ENCODE measurements around the gene CELA3A. TPM values are rescaled to one million over a fixed set of nuclear protein-coding genes. Genes with fewer than 3 reads are reported as not detected.
A peak's percentile ranks its signal among the peaks of the same experiment; 100 is the strongest.
"Not testable (repeated sequence)": the region's sequence is repeated elsewhere in the genome, so short reads cannot be mapped to it uniquely, and the experiment has no call there.

The CELA3A gene
- total RNA-seq, 2 donors from 2014 or later = not detected

DNA sequence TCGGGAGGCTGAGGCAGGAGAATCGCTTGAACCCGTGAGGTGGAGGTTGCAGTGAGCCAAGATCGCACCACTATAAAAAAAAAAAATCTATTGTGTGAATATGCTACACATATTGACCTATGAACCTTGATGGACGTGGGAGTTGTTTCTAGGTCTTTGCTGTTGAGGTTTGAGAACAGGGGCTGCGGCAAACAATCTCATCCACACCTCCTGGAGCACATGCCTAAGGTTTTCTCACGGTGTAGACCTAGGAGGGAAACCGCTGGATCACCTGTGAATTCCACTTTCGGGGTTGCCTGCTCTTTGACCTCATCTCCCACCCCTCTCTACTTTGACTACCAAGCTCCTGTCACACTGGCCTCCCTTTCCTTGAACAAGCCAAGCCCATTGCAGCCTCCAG is 26.2 kb upstream of the CELA3A start:
- not testable (repeated sequence) for DNase-seq (ENCODE audit: low spot score in 2 of 2); H3K27ac Mint-ChIP-seq; H3K36me3 Mint-ChIP-seq; ATAC-seq; H3K9me3 Mint-ChIP-seq

DNA sequence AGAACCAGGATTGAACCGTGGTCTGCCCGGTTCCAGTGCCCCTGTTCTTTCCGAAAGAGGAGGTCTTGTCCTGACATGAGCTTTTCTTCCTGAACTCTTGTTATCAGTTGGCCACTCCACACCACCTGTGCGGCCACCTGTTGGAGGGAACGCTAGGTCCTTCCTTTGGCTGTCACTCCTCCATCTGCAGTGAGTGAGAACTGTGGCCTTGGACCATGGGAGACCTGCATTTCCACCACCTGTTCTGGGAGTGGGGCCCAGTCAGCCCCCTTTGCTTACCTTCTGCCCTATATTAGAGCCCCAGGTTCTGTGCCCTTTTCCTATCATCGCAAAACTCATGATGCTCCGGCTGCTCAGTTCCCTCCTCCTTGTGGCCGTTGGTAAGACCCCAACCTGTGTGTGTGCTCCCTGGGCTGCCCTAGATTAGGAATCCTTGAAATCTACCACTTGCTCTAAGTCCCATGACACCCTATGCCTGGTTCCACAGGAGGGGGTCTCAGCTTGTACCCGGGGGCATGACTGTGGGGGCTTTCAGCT is 24.7 kb upstream of the CELA3A start, which contains the start of gene CELA3B:
CELA3B (plus strand) TSS at position 320 of the 537 bp plus-strand sequence; CDS start at position 338, 18 bp downstream.
- not testable (repeated sequence) for H3K36me3 Mint-ChIP-seq; ATAC-seq; H3K9me3 Mint-ChIP-seq; H3K27ac Mint-ChIP-seq; DNase-seq (ENCODE audit: low spot score in 2 of 2)

DNA sequence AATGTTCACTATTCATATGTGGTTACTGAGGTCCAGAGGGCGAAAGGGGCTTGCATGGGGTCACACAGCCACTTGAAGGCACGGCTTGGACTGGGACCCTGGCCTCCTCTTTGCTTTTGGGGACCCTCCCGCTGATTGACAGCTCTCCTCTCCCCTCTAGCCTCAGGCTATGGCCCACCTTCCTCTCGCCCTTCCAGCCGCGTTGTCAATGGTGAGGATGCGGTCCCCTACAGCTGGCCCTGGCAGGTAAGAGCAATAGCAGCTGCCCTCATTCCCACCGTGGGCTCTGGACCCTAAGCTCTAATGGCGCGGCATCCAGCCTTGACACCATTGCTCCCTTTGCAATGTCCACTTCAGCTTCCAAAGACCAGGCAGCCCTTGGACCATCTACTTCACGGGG is 23.2 kb upstream of the CELA3A start:
- not testable (repeated sequence) for H3K27ac Mint-ChIP-seq; ATAC-seq; H3K36me3 Mint-ChIP-seq; H3K9me3 Mint-ChIP-seq; DNase-seq (ENCODE audit: low spot score in 2 of 2)

DNA sequence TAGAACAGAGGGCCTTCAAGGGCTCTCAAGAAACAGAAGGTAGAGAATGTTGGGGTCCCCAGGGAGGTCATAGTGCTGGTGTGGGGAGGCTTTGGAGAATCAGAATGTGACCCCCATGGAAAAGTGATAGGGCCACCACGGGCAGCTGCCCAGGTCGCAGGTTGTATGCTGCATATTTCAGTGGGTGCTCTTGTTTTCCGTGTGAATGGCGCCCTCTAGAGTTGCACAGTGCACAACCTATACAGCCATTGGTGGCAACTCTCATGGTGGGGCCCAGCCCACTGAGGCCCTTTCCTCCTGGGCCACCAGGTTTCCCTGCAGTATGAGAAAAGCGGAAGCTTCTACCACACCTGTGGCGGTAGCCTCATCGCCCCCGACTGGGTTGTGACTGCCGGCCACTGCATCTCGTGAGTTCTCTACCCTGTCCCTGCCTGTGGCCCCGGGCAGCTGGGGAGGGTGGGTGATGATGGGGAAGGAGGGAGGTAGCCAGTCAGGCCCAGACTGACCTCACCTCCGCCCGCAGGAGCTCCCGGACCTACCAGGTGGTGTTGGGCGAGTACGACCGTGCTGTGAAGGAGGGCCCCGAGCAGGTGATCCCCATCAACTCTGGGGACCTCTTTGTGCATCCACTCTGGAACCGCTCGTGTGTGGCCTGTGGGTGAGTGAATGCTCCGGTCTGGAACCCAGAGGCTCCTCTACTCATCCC is 20.8 kb upstream of the CELA3A start:
- not testable (repeated sequence) for H3K27ac Mint-ChIP-seq; DNase-seq (ENCODE audit: low spot score in 2 of 2); H3K9me3 Mint-ChIP-seq; H3K36me3 Mint-ChIP-seq
- peak; percentile 74 to 79 for ATAC-seq

DNA sequence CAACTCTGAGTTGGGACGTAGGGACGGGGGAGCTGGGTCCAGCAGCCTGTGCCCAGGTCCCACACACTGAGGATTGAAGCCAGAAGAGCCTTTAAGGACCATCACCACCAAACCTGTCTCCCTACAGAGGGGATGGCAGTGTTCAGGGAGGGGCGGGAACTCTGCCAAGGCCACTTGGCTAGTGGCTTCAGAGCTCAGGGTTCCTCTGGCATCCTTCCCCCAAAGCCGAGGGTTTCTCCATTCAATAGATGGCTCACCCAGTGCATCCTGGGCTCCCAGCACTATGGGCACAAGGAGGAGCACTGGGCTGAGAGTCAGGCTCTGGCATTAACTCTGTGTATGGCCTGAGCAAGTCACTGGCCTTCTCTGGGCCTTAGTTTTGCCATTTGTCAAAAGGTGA is 20.2 kb upstream of the CELA3A start:
- not testable (repeated sequence) for H3K9me3 Mint-ChIP-seq, H3K27ac Mint-ChIP-seq

DNA sequence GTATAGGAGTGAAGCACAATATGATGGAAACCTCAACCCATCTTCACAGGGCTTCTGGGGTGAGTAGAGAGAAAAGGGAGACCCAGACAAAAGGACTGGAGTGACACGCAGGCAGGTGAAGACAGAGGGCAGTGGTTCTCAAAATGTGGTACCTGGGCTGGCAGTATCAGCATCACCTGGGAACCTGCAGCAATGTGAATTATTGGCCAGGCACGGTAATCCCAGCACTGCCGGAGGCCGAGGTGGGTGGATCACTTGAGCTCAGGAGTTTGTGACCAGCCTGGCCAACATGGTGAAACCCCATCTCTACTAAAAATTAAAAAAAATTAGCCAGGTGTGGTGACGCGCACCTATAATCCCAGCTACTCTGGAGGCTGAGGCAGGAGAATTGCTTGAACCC is 19.3 kb upstream of the CELA3A start:
- not testable (repeated sequence) for H3K36me3 Mint-ChIP-seq; H3K27ac Mint-ChIP-seq; DNase-seq (ENCODE audit: low spot score in 2 of 2); H3K9me3 Mint-ChIP-seq; ATAC-seq

More for the DNA sequence above, 20.2 kb upstream of the CELA3A start:
- DNase-seq (ENCODE audit: low spot score in 2 of 2); ATAC-seq; H3K36me3 Mint-ChIP-seq: not testable (repeated sequence)

DNA sequence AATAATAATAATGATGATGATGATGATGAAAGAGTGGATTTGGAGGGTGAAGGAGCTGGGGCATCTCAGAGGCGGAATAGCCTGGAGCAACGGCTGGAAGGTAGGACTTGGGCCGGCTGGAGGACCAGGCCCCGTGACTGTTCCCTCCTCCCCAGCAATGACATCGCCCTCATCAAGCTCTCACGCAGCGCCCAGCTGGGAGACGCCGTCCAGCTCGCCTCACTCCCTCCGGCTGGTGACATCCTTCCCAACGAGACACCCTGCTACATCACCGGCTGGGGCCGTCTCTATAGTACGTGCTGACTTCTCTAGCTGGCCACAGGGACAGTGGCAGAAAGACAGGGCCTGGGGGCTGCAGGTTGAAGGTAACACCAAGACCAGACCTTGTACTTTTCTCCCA is 17.9 kb upstream of the CELA3A start:
- not testable (repeated sequence) for H3K36me3 Mint-ChIP-seq; H3K9me3 Mint-ChIP-seq; DNase-seq (ENCODE audit: low spot score in 2 of 2); H3K27ac Mint-ChIP-seq; ATAC-seq

DNA sequence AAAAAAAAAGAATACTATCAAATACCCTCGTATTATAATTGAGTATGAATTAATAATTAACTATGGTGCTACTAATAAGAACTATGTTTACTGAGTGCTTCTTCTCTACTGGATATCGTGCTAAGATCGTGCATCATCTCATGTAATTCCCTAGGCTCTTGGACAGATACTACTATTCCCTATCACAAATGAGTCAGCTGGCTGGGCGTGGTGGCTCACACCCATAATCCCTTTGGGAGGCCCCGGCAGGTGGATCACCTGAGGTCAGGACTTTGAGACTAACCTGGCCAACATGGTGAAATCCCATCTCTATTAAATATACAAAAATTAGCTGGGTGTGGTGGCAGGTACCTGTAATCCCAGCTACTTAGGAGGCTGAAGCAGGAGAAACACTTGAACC is 15.6 kb upstream of the CELA3A start:
- not testable (repeated sequence) for H3K36me3 Mint-ChIP-seq; H3K27ac Mint-ChIP-seq; H3K9me3 Mint-ChIP-seq; DNase-seq (ENCODE audit: low spot score in 2 of 2); ATAC-seq

DNA sequence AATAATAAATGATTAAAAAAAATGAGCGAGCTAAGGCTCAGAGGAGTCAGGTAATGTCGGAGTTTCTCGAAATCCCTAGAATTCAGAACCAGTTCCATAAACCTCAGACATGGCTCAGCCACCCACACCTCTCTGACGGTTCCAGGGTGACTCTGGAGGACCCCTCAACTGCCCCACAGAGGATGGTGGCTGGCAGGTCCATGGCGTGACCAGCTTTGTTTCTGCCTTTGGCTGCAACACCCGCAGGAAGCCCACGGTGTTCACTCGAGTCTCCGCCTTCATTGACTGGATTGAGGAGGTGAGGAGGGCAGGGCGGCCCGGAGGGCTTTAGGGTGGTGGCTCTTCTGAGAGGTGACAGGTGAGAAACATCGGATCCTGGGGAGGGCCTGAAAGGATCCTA is 15.1 kb upstream of the CELA3A start:
- H3K27ac Mint-ChIP-seq; DNase-seq (ENCODE audit: low spot score in 2 of 2); ATAC-seq; H3K9me3 Mint-ChIP-seq; H3K36me3 Mint-ChIP-seq: not testable (repeated sequence)

DNA sequence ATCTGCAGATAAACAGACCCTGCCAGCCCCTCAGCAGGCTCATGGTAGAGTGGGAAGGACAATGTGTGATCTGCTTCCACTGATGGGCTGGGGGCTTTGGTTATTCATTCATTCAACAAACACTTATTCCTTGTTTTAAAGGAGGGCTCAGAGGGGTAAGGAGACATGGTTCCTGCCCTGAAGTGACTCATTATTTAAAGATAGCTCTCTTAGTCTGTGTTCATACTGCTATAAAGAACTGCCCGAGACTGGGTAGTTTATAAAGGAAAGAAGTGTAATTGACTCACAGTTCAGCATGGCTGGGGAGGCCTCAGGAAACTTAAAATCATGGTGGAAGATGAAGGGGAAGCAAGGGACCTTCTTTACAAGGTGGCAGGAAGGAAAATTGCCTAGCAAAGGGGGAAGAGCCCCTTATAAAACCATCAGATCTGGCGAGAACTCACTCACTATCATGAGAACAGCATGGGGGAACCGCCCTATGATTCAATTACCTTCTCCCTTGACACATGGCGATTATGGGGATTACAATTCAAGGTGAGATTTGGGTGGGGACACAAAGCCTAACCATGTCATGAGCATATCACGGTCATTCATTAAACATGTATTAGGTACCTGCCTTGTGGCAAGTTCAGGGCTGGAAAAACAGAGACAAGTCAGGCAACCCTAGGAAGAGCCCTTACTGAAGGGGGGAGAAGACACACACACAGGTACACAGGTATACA is 11.6 kb upstream of the CELA3A start:
- DNase-seq (ENCODE audit: low spot score in 2 of 2); H3K36me3 Mint-ChIP-seq; H3K27ac Mint-ChIP-seq; ATAC-seq; H3K9me3 Mint-ChIP-seq: not testable (repeated sequence)

DNA sequence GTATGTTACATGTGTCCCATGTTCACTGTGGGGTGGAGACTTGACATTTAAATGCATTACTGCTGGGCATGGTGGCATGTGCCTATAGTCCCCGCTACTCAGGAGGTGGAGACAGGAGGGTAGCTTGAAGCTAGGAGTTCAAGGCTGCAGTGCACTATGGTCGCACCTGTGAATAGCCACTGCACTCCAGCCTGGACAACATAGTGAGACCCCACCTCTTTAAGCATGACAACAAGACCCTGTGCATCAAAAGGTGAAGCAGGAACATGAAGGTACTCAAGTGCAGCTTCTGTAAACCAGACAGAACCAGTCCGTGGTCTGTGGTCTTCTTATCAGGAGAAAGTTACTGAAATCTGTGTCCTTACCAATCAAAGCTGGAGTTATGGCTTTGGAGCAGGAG is 9.3 kb upstream of the CELA3A start:
- not testable (repeated sequence) for H3K27ac Mint-ChIP-seq; ATAC-seq; H3K9me3 Mint-ChIP-seq; H3K36me3 Mint-ChIP-seq; DNase-seq (ENCODE audit: low spot score in 2 of 2)

DNA sequence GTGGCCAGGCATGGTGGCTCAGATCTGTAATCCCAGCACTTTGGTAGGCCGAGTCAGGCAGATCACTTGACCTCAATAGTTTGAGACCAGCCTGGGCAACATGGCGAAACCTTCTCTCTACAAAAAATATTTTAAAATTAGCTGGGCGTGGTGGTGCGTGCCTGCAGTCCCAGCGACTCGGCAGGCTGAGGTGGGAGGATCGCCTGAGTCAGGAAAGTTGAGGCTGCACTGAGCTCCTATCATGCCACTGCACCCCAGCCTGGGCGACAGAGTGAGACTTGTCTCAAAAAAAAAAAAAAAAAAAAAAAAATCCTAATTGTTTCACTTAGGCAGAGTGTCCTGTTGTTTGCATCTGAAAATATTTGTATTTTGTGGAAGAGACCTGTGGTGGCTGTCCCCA is 6.7 kb upstream of the CELA3A start:
- not testable (repeated sequence) for H3K27ac Mint-ChIP-seq; H3K9me3 Mint-ChIP-seq; H3K36me3 Mint-ChIP-seq; ATAC-seq; DNase-seq (ENCODE audit: low spot score in 2 of 2)

DNA sequence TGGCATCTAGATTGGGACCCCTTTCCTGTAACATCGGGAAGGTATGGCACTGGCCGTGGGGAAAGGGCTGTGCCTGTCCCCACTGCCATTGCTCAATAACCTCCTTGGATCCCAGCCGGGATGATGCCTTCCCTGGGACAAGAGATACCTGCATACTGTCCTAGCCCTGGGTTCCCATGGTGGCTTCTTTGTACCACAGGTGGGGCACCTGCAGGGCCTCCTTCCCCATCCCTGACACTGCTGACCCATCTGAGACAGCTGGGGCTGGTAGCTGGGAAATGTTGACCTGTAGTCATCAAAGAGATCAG is 4.8 kb upstream of the CELA3A start:
- DNase-seq (ENCODE audit: low spot score in 2 of 2); H3K9me3 Mint-ChIP-seq; H3K36me3 Mint-ChIP-seq; H3K27ac Mint-ChIP-seq; ATAC-seq: not testable (repeated sequence)

DNA sequence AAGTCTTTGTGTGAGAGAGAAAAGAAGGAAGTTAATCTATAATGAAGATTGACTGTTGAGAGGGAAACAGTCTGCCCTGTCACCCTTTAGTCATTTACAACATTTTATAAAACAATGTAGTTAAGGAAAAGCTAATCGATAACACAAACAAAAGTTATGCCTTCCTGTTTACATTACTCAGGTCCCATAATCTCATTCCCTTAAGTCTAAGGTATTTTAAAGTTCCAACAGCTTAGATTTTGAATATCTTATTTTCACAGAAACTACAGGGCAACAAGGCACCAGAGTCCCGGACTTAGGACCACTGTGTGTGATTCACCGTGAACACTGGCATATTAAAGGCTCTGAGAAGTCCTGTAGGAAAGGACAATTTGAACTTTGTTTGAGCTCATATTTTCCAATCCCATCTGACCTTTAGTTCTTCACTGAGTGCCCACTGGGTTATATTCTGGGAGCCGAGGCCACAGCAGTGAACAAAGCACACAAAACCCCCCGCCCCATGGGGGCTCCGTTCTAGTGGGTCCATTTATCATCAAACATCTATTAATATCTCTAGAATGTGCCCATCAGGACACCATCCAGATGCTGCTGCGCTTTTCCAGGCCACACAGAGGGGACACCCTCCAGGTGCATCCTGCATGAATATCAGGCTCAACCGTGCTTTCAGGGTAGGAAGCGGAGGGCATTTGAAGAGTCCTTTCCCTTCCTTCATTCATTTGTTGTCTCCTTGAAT is 3.4 kb upstream of the CELA3A start:
- H3K36me3 Mint-ChIP-seq; ATAC-seq; DNase-seq (ENCODE audit: low spot score in 2 of 2): not testable (repeated sequence)

DNA sequence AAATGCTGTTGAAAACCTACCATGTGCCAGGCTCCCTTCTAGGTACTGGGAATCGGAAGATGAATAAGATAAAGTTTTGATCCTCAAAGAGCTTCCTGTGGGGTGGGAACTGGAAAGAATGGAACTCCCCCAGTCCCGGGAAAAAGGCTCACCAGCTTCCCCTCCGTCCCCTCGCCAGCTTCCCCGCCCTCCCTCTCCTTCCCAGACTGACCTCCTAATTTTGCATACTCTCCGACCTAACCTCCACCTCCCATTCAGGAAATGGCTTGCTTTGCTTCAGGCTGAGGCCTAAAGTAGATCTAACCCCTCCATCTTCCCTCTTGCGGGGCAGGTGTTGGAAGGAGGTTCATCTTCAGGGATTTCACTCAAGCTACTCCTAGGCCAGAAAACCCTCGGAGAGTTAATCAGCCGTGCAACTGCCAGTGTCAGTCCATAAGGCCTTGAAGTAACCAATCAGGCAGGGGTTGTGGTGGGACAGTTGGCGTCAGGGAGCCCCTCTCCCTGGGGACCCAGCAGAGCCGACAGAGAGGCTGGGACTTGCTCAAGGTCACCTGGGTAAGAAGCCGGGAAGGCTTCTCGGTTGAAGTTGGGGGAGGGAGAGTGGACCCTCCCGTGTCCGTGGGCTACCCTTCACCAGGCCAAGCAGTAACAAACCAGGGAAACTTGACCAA is 2.7 kb upstream of the CELA3A start:
- H3K36me3 Mint-ChIP-seq; H3K9me3 Mint-ChIP-seq; ATAC-seq; DNase-seq (ENCODE audit: low spot score in 2 of 2); H3K27ac Mint-ChIP-seq: not testable (repeated sequence)

More for the DNA sequence above, 3.4 kb upstream of the CELA3A start:
- not testable (repeated sequence) for H3K9me3 Mint-ChIP-seq, H3K27ac Mint-ChIP-seq

DNA sequence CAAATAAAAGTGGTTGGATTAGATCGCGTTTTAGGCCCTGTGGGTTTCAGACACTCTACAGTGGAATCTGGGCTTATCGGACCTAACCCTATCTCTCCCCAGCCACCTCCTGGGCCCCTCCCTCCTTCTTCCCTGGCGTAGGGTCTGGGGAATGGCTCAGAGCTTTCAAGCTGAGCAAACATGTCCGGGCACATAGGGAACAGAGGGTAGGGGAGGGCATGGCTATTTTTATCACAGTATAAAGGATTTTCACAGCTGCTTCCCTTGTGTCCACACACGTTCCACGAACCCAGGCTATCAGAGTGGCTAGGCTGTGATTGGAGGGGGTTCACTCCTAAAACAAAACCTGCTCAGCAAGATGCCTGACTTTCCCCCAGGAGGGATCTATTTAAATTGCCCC is 1.8 kb upstream of the CELA3A start:
- not testable (repeated sequence) for H3K27ac Mint-ChIP-seq; ATAC-seq; DNase-seq (ENCODE audit: low spot score in 2 of 2); H3K9me3 Mint-ChIP-seq; H3K36me3 Mint-ChIP-seq

Measured in activated naive CD4-positive, alpha-beta T cell treated with anti-CD3 and anti-CD28 coated beads, Interleukin-2, amount 50 U/mL, for 72 hours (primary cell).